Peyer's patch (tissue), 4 donors: Measurements from ENCODE around the gene FOXF1. TPM values are rescaled to one million over a fixed set of nuclear protein-coding genes. Genes with fewer than 3 reads are reported as not detected.
A peak's percentile ranks its signal among the peaks of the same experiment; 100 is the strongest.

Experiments
- DNase-seq, 3 donors: peaks; one replicate each; pipeline ENCODE4 v3.0.0-alpha.2; 2017 to 2019
- H3K27ac ChIP-seq, 4 donors: fragments of 200-600 bp; sonication (generic); one replicate each; pipeline ENCODE4 v1.5.1; 2016 to 2019
- H3K27me3 ChIP-seq, 2 donors: fragments of 200-600 bp; sonication (generic); one replicate each; pipeline ENCODE4 v1.5.1; 2019
- H3K36me3 ChIP-seq, 3 donors: fragments of 200-600 bp; sonication (generic); one replicate each; pipeline ENCODE4 v1.5.1; 2016 to 2019
- H3K4me1 ChIP-seq, 4 donors: fragments of 200-600 bp; sonication (generic); one replicate each; pipeline ENCODE4 v1.5.1; 2016 to 2019
- H3K4me3 ChIP-seq, 4 donors: fragments of 200-600 bp; sonication (generic); 1 replicate in 3 of 4; 2 replicates in 1 of 4; pipeline ENCODE4 v1.5.1; 2016 to 2019; ENCODE audit warnings: mild to moderate bottlenecking in 1 of 4
- H3K9me3 ChIP-seq, 4 donors: fragments of 200-600 bp; sonication (generic); one replicate each; pipeline ENCODE4 v1.5.1; 2016 to 2019; ENCODE audit warnings: mild to moderate bottlenecking in 1 of 4
- CTCF ChIP-seq, 6 experiments: fragments of 450-650 bp in 4 of 6; fragments of 200-600 bp in 2 of 6; sonication (generic) in 1 of 6; IDR thresholded peaks; one replicate each; pipeline ENCODE4 v1.5.1; 2017 to 2019; ENCODE audit warnings: antibody characterized with exemption in 6 of 6, mild to moderate bottlenecking in 3 of 6, moderate library complexity in 1 of 6
- POLR2A ChIP-seq, 2 donors: fragments of 450-650 bp; IDR thresholded peaks; one replicate each; pipeline ENCODE4 v1.5.1; 2017; ENCODE audit warnings: antibody characterized with exemption in 2 of 2, mild to moderate bottlenecking in 2 of 2, moderate library complexity in 2 of 2
- total RNA-seq, 4 donors: library from RNA; depleted of rRNA; stranded (reverse); fragments of >200 nt; gene quantifications; one replicate each; pipeline ENCODE4 v1.1.0, GENCODE V29; 2016

The FOXF1 gene
- total RNA-seq, 4 donors from 2014 or later: 4.4 to 36.3 (median 9.0) TPM

- Histone ChIP-seq H3K4me3 (peak overlapping the region in 2 of 4 donors; percentile 20 to 24), H3K27ac (peak overlapping the region in 2 of 4 donors; percentile 84 to 99), H3K4me1 (peaks cover 0 to 25% (median 6%) of the 10 kb centered on the region in 4 donors), H3K36me3 (no peaks in the 10 kb centered on the region), H3K9me3 (no peaks in the 10 kb centered on the region), H3K27me3 (no peaks in the 10 kb centered on the region)
- TF ChIP-seq POLR2A (IDR thresholded peaks at IDR 0.05): peak in 1 of 2 donors; percentile 7
- TF ChIP-seq CTCF (IDR thresholded peaks at IDR 0.05): peak; percentile 63 to 87 (median 78)
- DNase-seq: peak; percentile 51 to 85 (median 72)
Measured at GRCh38 chr16:86519649-86520316, 9.5 kb downstream of the FOXF1 start.

- no peaks in the 10 kb centered on the region for H3K9me3 ChIP-seq
- no peak for DNase-seq
- H3K27me3 ChIP-seq: no peaks in the 10 kb centered on the region
- TF ChIP-seq POLR2A (IDR thresholded peaks at IDR 0.05) (no peak), CTCF (IDR thresholded peaks at IDR 0.05) (no peak)
- peaks cover 0 to 25% (median 6%) of the 10 kb centered on the region in 4 donors for H3K4me1 ChIP-seq
- no peaks in the 10 kb centered on the region for H3K36me3 ChIP-seq
- peak overlapping the region in 2 of 4 donors; percentile 84 to 99 for H3K27ac ChIP-seq
- H3K4me3 ChIP-seq: peak overlapping the region in 2 of 4 donors; percentile 20 to 24
Measured at GRCh38 chr16:86520317-86521210, 10.2 kb downstream of the FOXF1 start.

- peaks cover 0 to 25% (median 6%) of the 10 kb centered on the region in 4 donors for H3K4me1 ChIP-seq
- no peaks in the 10 kb centered on the region for H3K36me3 ChIP-seq
- H3K27ac ChIP-seq: no peak overlapping the region
- no peak overlapping the region for H3K4me3 ChIP-seq
- H3K27me3 ChIP-seq: no peaks in the 10 kb centered on the region
- TF ChIP-seq POLR2A (IDR thresholded peaks at IDR 0.05) (no peak), CTCF (IDR thresholded peaks at IDR 0.05) (no peak)
- H3K9me3 ChIP-seq: no peaks in the 10 kb centered on the region
- no peak for DNase-seq
Measured at GRCh38 chr16:86521236-86522197, 11.2 kb downstream of the FOXF1 start.

GRCh38 chr16:86522634-86523033 lies 12.3 kb downstream of the FOXF1 start:
- TF ChIP-seq POLR2A (IDR thresholded peaks at IDR 0.05): no peak
- TF ChIP-seq CTCF (IDR thresholded peaks at IDR 0.05): no peak
- H3K27me3 ChIP-seq: no peaks in the 10 kb centered on the region
- no peak overlapping the region for H3K27ac ChIP-seq
- H3K4me1 ChIP-seq: peaks cover 0 to 25% (median 6%) of the 10 kb centered on the region in 4 donors
- H3K36me3 ChIP-seq: no peaks in the 10 kb centered on the region
- DNase-seq: no peak
- H3K9me3 ChIP-seq: no peaks in the 10 kb centered on the region
- H3K4me3 ChIP-seq: no peak overlapping the region

- H3K4me3 ChIP-seq: no peak overlapping the region
- no peaks in the 10 kb centered on the region for H3K36me3 ChIP-seq
- no peak for TF ChIP-seq POLR2A (IDR thresholded peaks at IDR 0.05)
- TF ChIP-seq CTCF (IDR thresholded peaks at IDR 0.05): no peak
- H3K9me3 ChIP-seq: no peaks in the 10 kb centered on the region
- no peak for DNase-seq
- no peak overlapping the region for H3K27ac ChIP-seq
- peaks cover 0 to 20% (median 6%) of the 10 kb centered on the region in 4 donors for H3K4me1 ChIP-seq
- no peaks in the 10 kb centered on the region for H3K27me3 ChIP-seq
Measured at GRCh38 chr16:86523166-86523740, 12.9 kb downstream of the FOXF1 start.
